ENCODE data around the gene SCARB2. TPM values are rescaled to one million over a fixed set of nuclear protein-coding genes. Genes with fewer than 3 reads are reported as not detected.

The SCARB2 gene
- total and polyA plus RNA-seq, 2 of the 4 experiments (the other 2 are of a cell fraction): 69.2 to 102 TPM

GRCh38 chr4:76175336-76175735 lies 38.3 kb downstream of the SCARB2 start:
- peaks cover 25% of the 10 kb centered on the region for H3K36me3 ChIP-seq (ENCODE audit: control insufficient read depth, insufficient read depth, low read length)
- H3K56ac ChIP-seq (ENCODE audit: extremely low read depth, insufficient read depth, low read length): no peak overlapping the region
- no peaks in the 10 kb centered on the region for H3K9me1 ChIP-seq (ENCODE audit: insufficient read depth, low read length)
- H4K5ac ChIP-seq (ENCODE audit: low read depth, low read length): no peak overlapping the region
- no peak overlapping the region for H4K8ac ChIP-seq (ENCODE audit: low read depth in 2 of 2, low read length in 2 of 2)
- intact Hi-C loops (cut with micrococcal nuclease): loop anchor here (10.0 kb wide), 1 partner anchor 579 kb away; no protein-coding TSS in a partner anchor
- H3K4me1 ChIP-seq (ENCODE audit: control insufficient read depth, insufficient read depth, low read length): no peaks in the 10 kb centered on the region
- no peak for DNase-seq
- no peak for ATAC-seq (ENCODE audit: low read depth)
- H4K20me1 ChIP-seq (ENCODE audit: insufficient read depth, low read length): peaks cover 4% of the 10 kb centered on the region; the same call in 1 of the 2 replicates
- H2AFZ ChIP-seq (replicated peaks; ENCODE audit: low read length, poor library complexity): no peak overlapping the region
- no peak overlapping the region for H4K91ac ChIP-seq (ENCODE audit: insufficient read depth, low read depth, low read length)
- H3K27me3 ChIP-seq (ENCODE audit: control insufficient read depth, insufficient read depth, low read length): no peaks in the 10 kb centered on the region
- H3K4ac ChIP-seq (ENCODE audit: low read depth, low read length): no peak overlapping the region
- no peak overlapping the region for H2AK9ac ChIP-seq (replicated peaks; ENCODE audit: low read depth, low read length, poor library complexity)
- no CpG with 5 or more reads among the region's 1 CpG for WGBS, 2 experiments (ENCODE audit: extremely low coverage in 2 of 2, insufficient read length in 1 of 2)
- H3K23ac ChIP-seq (ENCODE audit: low read depth, low read length): no peak overlapping the region
- no peak overlapping the region for H2BK120ac ChIP-seq (ENCODE audit: low read depth, low read length)
- H3K79me1 ChIP-seq (ENCODE audit: low read depth in 1 of 2, low read length in 2 of 2): peaks cover 15 to 16% of the 10 kb centered on the region in 2 experiments; a peak in 3 of 4 replicates
- ChIA-PET CTCF (no interaction called here), POLR2A (ENCODE audit: unreplicated experiment) (no interaction called here)
- H3K4me3 ChIP-seq (ENCODE audit: insufficient read depth, low read depth, low read length): no peak overlapping the region
- no peak overlapping the region for H3K27ac ChIP-seq (ENCODE audit: insufficient read depth, low read length)
- H3K18ac ChIP-seq (ENCODE audit: low read depth, low read length): no peak overlapping the region
- H2BK20ac ChIP-seq (ENCODE audit: low read depth, low read length): no peak overlapping the region
- TF ChIP-seq MXI1 (IDR thresholded peaks at IDR 0.05; ENCODE audit: borderline replicate concordance, low read depth, low read length) (no peak), CHD1 (IDR thresholded peaks at IDR 0.05; ENCODE audit: low read depth, low read length) (no peak), RCOR1 (IDR thresholded peaks at IDR 0.05; ENCODE audit: insufficient replicate concordance, low read length) (no peak), NFE2L2 (IDR thresholded peaks at IDR 0.05; ENCODE audit: low read depth, low read length) (no peak), SMC3 (IDR thresholded peaks at IDR 0.05; ENCODE audit: low read depth, low read length) (no peak)
- H2BK5ac ChIP-seq (ENCODE audit: low read depth, low read length, poor library complexity, severe bottlenecking): no peak overlapping the region
- BruUV-seq (replicated peaks): no TSS peak
- in situ Hi-C loops (cut with MboI; ENCODE audit: low sequenced_read_pairs): no loop called here
- H3K9ac ChIP-seq (ENCODE audit: low read depth, low read length): no peak overlapping the region
- H3K14ac ChIP-seq (replicated peaks; ENCODE audit: low read depth, low read length): no peak overlapping the region
- no peak overlapping the region for H2AK5ac ChIP-seq (ENCODE audit: low read depth, low read length)
- H3K9me3 ChIP-seq (ENCODE audit: control insufficient read depth, insufficient read depth, low read length): no peaks in the 10 kb centered on the region
- H3K4me2 ChIP-seq (ENCODE audit: low read depth, low read length): no peak overlapping the region
- H2BK15ac ChIP-seq (ENCODE audit: low read depth, low read length): no peak overlapping the region
- dilution Hi-C loops (cut with HindIII; ENCODE audit: low sequenced_read_pairs, unreplicated experiment): no loop called here
